GM18909 (cell line): ENCODE data around the gene FSCN2.
"Not testable (repeated sequence)": the region's sequence is repeated elsewhere in the genome, so short reads cannot be mapped to it uniquely, and the experiment has no call there.

Experiments used
- ATAC-seq: cut with Tn5 transposase; IDR thresholded peaks from one replicate; pipeline ENCODE4 v1.9.1; 2021; ENCODE audit warnings: mild to moderate bottlenecking; ENCODE audit not compliant: unreplicated experiment, poor library complexity

Gene FSCN2

GRCh38 chr17:81573794-81574642 is 45.8 kb downstream of the FSCN2 start:
- ATAC-seq: no peak

- ATAC-seq: no peak
Observed at GRCh38 chr17:81574643-81574956, 46.4 kb downstream of the FSCN2 start.

- ATAC-seq: no peak
Observed at GRCh38 chr17:81575836-81576235, 47.7 kb downstream of the FSCN2 start.

- no peak for ATAC-seq
Observed at GRCh38 chr17:81576621-81577277, 48.6 kb downstream of the FSCN2 start.

GRCh38 chr17:81577278-81578000 is 49.3 kb downstream of the FSCN2 start:
- ATAC-seq: no peak

GRCh38 chr17:81578038-81578441 is 49.9 kb downstream of the FSCN2 start:
- no peak for ATAC-seq

GRCh38 chr17:81578561-81579225 is 50.5 kb downstream of the FSCN2 start:
- no peak for ATAC-seq

GRCh38 chr17:81579298-81579697 is 51.1 kb downstream of the FSCN2 start:
- no peak for ATAC-seq

- no peak for ATAC-seq
Observed at GRCh38 chr17:81579821-81580321, 51.7 kb downstream of the FSCN2 start.

- ATAC-seq: no peak
Observed at GRCh38 chr17:81580481-81580880, 52.3 kb downstream of the FSCN2 start.

- no peak for ATAC-seq
Observed at GRCh38 chr17:81581758-81582157, 53.6 kb downstream of the FSCN2 start.

GRCh38 chr17:81582341-81582740 is 54.2 kb downstream of the FSCN2 start:
- no peak for ATAC-seq

- no peak for ATAC-seq
Observed at GRCh38 chr17:81582749-81583148, 54.6 kb downstream of the FSCN2 start.

- ATAC-seq: no peak
Observed at GRCh38 chr17:81583589-81584342, 55.6 kb downstream of the FSCN2 start.

- ATAC-seq: not testable (repeated sequence)
Observed at GRCh38 chr17:81584771-81585170, 56.6 kb downstream of the FSCN2 start.

- ATAC-seq: no peak
Observed at GRCh38 chr17:81586096-81586495, 57.9 kb downstream of the FSCN2 start.
